ENCODE data around the gene HPGDS.

- TF ChIP-seq ZNF396 (CRISPR knock-in tag; IDR thresholded peaks at IDR 0.05; ENCODE audit: borderline replicate concordance) (no peak), CTCF (IDR thresholded peaks at IDR 0.05) (no peak), USF1 (CRISPR knock-in tag; IDR thresholded peaks at IDR 0.05) (no peak), FOXK1 (CRISPR knock-in tag; IDR thresholded peaks at IDR 0.05) (no peak), GABPB1 (CRISPR knock-in tag; IDR thresholded peaks at IDR 0.05) (no peak), KAT7 (CRISPR knock-in tag; IDR thresholded peaks at IDR 0.05; ENCODE audit: borderline replicate concordance) (no peak), NFE2L1 (CRISPR knock-in tag; IDR thresholded peaks at IDR 0.05) (no peak), PREB (CRISPR knock-in tag; IDR thresholded peaks at IDR 0.05; ENCODE audit: borderline replicate concordance) (no peak), CREB1 (CRISPR knock-in tag; IDR thresholded peaks at IDR 0.05) (no peak), IRF2 (CRISPR knock-in tag; IDR thresholded peaks at IDR 0.05; ENCODE audit: borderline replicate concordance, low read depth) (no peak), ATF3 (CRISPR knock-in tag; conservative IDR thresholded peaks at IDR 0.05) (no peak), JUN (CRISPR knock-in tag; IDR thresholded peaks at IDR 0.05) (no peak)
These were observed 8.8 kb downstream of the HPGDS start for GRCh38 chr4:94333866-94334265.
